Transverse colon (tissue), 4 donors: Measurements from ENCODE around the gene CAPN1. TPM values are rescaled to one million over a fixed set of nuclear protein-coding genes. Genes with fewer than 3 reads are reported as not detected.

ENCODE experiments used
- DNase-seq: peaks from one replicate; pipeline ENCODE4 v3.0.0-alpha.2; 2019
- H3K27ac ChIP-seq, 4 donors: fragments of 200-600 bp; sonication (generic); 2 replicates each; pipeline ENCODE4 v1.5.1; 2016 to 2018; ENCODE audit warnings: inconsistent platforms in 4 of 4
- H3K27me3 ChIP-seq: fragments of 200-600 bp; sonication (generic); 2 replicates; pipeline ENCODE4 v1.5.1; 2017; ENCODE audit warnings: inconsistent platforms
- H3K36me3 ChIP-seq, 4 donors: fragments of 200-600 bp; sonication (generic); 2 replicates each; pipeline ENCODE4 v1.5.1; 2017 to 2019; ENCODE audit warnings: inconsistent platforms in 4 of 4
- H3K4me1 ChIP-seq, 4 donors: fragments of 200-600 bp; sonication (generic); 2 replicates each; pipeline ENCODE4 v1.5.1; 2017 to 2020; ENCODE audit warnings: inconsistent platforms in 4 of 4
- H3K4me3 ChIP-seq, 4 donors: fragments of 200-600 bp; sonication (generic); 1 replicate in 1 of 4; 2 replicates in 3 of 4; pipeline versions ENCODE4 v1.5.1 to v1.6.1; 2017 to 2019; ENCODE audit warnings: inconsistent platforms in 4 of 4
- H3K9me3 ChIP-seq, 2 donors: fragments of 200-600 bp; sonication (generic); 2 replicates each; pipeline ENCODE4 v1.5.1; 2017 to 2019; ENCODE audit warnings: inconsistent platforms in 2 of 2
- EP300 ChIP-seq: sonication (generic); formaldehyde crosslinking; IDR thresholded peaks from one replicate; pipeline ENCODE4 v1.6.1; 2017; ENCODE audit warnings: antibody characterized with exemption, low read depth
- POLR2A ChIP-seq: fragments of 450-650 bp; IDR thresholded peaks from one replicate; pipeline ENCODE4 v1.6.1; 2016; ENCODE audit warnings: antibody characterized with exemption, mild to moderate bottlenecking, moderate library complexity
- POLR2AphosphoS5 ChIP-seq, 3 donors: sonication (generic); formaldehyde crosslinking; IDR thresholded peaks; one replicate each; pipeline ENCODE4 v1.6.1; 2016; ENCODE audit warnings: antibody characterized with exemption in 3 of 3
- WGBS, 2 donors: methylation state at CpG; one replicate each; pipeline ENCODE4 v1.1.5; 2018; ENCODE audit warnings: low coverage in 1 of 2; 5-methylcytosine and 5-hydroxymethylcytosine counted together
- in situ Hi-C, 4 donors: fragments of 200-750 bp; cut with MboI; loops; one replicate each; pipeline versions ENCODE4 v1.15.0 to v1.15.1; 2017; ENCODE audit warnings: low sequenced_read_pairs in 3 of 4, low pct_ligation_motif_present in 1 of 4, low pct_unique_long_range_greater_than_20kb in 1 of 4
- intact Hi-C: fragments of 100-400 bp; cut with DNase I; formaldehyde crosslinking; loops from one replicate; pipeline ENCODE4 v1.15.1; 2023; ENCODE audit warnings: low total_unique reads
- total RNA-seq, 4 donors: library from RNA; depleted of rRNA; stranded (reverse); fragments of >200 nt; gene quantifications; one replicate each; pipeline ENCODE4 v1.1.0, GENCODE V29; 2016
- TF ChIP-seq, protein P1 (sequence below), 5 experiments: fragments of 200-600 bp in 3 of 5; fragments of 450-650 bp in 2 of 5; sonication (generic) in 3 of 5; IDR thresholded peaks; 1 replicate in 2 of 5; 2 replicates in 3 of 5; pipeline ENCODE4 v1.5.1; 2016 to 2017; ENCODE audit warnings: antibody characterized with exemption in 5 of 5, inconsistent platforms in 3 of 5, mild to moderate bottlenecking in 2 of 5, moderate library complexity in 1 of 5

Gene CAPN1
- total RNA-seq, 4 donors from 2014 or later, result 211 to 1,179 (median 376) TPM

GRCh38 chr11:65183201-65183891 lies 1.6 kb downstream of the CAPN1 start:
- WGBS, 2 donors, result 31 to 57% methylated on average over 2 to 14 of the region's 19 CpGs
- in situ Hi-C loops (loop anchor here in 1 of 4 donors (10.0 kb wide), 1 partner anchor 49 kb away; the partner anchor contains the start of gene SYVN1), intact Hi-C loops (no loop called here)
- H3K36me3 ChIP-seq, result peaks cover 0 to 12% (median 6%) of the 10 kb centered on the region in 4 donors
- peak overlapping the region in 2 of 4 donors; percentile 86 to 97 for H3K4me3 ChIP-seq
- peak overlapping the region; percentile 92 to 97 (median 94) for H3K27ac ChIP-seq
- H3K4me1 ChIP-seq, result peaks cover 9 to 26% (median 22%) of the 10 kb centered on the region in 4 donors
- peak; percentile 41 for DNase-seq
- TF ChIP-seq POLR2A, result no peak
- TF ChIP-seq, protein P1, sequence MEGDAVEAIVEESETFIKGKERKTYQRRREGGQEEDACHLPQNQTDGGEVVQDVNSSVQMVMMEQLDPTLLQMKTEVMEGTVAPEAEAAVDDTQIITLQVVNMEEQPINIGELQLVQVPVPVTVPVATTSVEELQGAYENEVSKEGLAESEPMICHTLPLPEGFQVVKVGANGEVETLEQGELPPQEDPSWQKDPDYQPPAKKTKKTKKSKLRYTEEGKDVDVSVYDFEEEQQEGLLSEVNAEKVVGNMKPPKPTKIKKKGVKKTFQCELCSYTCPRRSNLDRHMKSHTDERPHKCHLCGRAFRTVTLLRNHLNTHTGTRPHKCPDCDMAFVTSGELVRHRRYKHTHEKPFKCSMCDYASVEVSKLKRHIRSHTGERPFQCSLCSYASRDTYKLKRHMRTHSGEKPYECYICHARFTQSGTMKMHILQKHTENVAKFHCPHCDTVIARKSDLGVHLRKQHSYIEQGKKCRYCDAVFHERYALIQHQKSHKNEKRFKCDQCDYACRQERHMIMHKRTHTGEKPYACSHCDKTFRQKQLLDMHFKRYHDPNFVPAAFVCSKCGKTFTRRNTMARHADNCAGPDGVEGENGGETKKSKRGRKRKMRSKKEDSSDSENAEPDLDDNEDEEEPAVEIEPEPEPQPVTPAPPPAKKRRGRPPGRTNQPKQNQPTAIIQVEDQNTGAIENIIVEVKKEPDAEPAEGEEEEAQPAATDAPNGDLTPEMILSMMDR (IDR thresholded peaks at IDR 0.05), result no peak
- no peak for TF ChIP-seq EP300
- TF ChIP-seq POLR2AphosphoS5 (IDR thresholded peaks at IDR 0.05), result no peak
- H3K9me3 ChIP-seq, result no peaks in the 10 kb centered on the region
- no peaks in the 10 kb centered on the region for H3K27me3 ChIP-seq

GRCh38 chr11:65184146-65184545 lies 2.4 kb downstream of the CAPN1 start:
- Histone ChIP-seq H3K27ac (no peak overlapping the region), H3K27me3 (no peaks in the 10 kb centered on the region), H3K36me3 (peaks cover 0 to 20% (median 10%) of the 10 kb centered on the region in 4 donors), H3K9me3 (no peaks in the 10 kb centered on the region), H3K4me3 (no peak overlapping the region), H3K4me1 (peaks cover 9 to 26% (median 22%) of the 10 kb centered on the region in 4 donors)
- TF ChIP-seq POLR2A (no peak), EP300 (no peak), POLR2AphosphoS5 (IDR thresholded peaks at IDR 0.05) (no peak)
- TF ChIP-seq, protein P1 (IDR thresholded peaks at IDR 0.05), result no peak
- in situ Hi-C loops (loop anchor here in 1 of 4 donors (10.0 kb wide), 1 partner anchor 49 kb away; the partner anchor contains the start of gene SYVN1), intact Hi-C loops (no loop called here)
- 89% methylated on average over 22 of the region's 22 CpGs; no CpG with 5 or more reads in 1 of the 2 donors for WGBS, 2 donors
- DNase-seq, result no peak

GRCh38 chr11:65185171-65185570 lies 3.4 kb downstream of the CAPN1 start:
- intact Hi-C loops (no loop called here), in situ Hi-C loops (loop anchor here in 1 of 4 donors (10.0 kb wide), 1 partner anchor 50 kb away; the partner anchor contains the start of gene SYVN1)
- TF ChIP-seq, protein P1 (IDR thresholded peaks at IDR 0.05), result no peak
- no peak for TF ChIP-seq EP300
- TF ChIP-seq POLR2AphosphoS5 (IDR thresholded peaks at IDR 0.05), result no peak
- no peak for TF ChIP-seq POLR2A
- 77 to 88% methylated on average over 2 of the region's 2 CpGs for WGBS, 2 donors
- Histone ChIP-seq H3K36me3 (peaks cover 0 to 30% (median 14%) of the 10 kb centered on the region in 4 donors), H3K4me3 (no peak overlapping the region), H3K27ac (no peak overlapping the region), H3K9me3 (no peaks in the 10 kb centered on the region), H3K27me3 (no peaks in the 10 kb centered on the region), H3K4me1 (peaks cover 7 to 24% (median 21%) of the 10 kb centered on the region in 4 donors)
- DNase-seq, result no peak

GRCh38 chr11:65185869-65186341 lies 4.2 kb downstream of the CAPN1 start:
- intact Hi-C loops (no loop called here), in situ Hi-C loops (loop anchor here in 1 of 4 donors (10.0 kb wide), 1 partner anchor 51 kb away; the partner anchor contains the start of gene SYVN1)
- Histone ChIP-seq H3K36me3 (peaks cover 0 to 38% (median 17%) of the 10 kb centered on the region in 4 donors), H3K27ac (no peak overlapping the region), H3K4me1 (peaks cover under 1 to 17% (median 15%) of the 10 kb centered on the region in 4 donors), H3K9me3 (no peaks in the 10 kb centered on the region), H3K27me3 (no peaks in the 10 kb centered on the region), H3K4me3 (no peak overlapping the region)
- DNase-seq, result no peak
- TF ChIP-seq POLR2A, result no peak
- TF ChIP-seq, protein P1 (IDR thresholded peaks at IDR 0.05), result no peak
- no peak for TF ChIP-seq POLR2AphosphoS5 (IDR thresholded peaks at IDR 0.05)
- TF ChIP-seq EP300, result no peak
- 89% methylated on average over 17 of the region's 18 CpGs; no CpG with 5 or more reads in 1 of the 2 donors for WGBS, 2 donors
